Ishikawa (cell line): ENCODE data around the gene WSB1.

ENCODE experiments used
- CEBPB ChIP-seq: IDR thresholded peaks from 2 replicates; pipeline ENCODE4 v1.6.1; 2012
- CREB1 ChIP-seq: IDR thresholded peaks from 2 replicates; pipeline ENCODE4 v1.6.1; 2012; ENCODE audit warnings: low read depth
- EGR1 ChIP-seq: IDR thresholded peaks from 2 replicates; pipeline ENCODE4 v1.6.1; 2012
- EP300 ChIP-seq: IDR thresholded peaks from 2 replicates; pipeline ENCODE4 v1.6.1; 2012; ENCODE audit warnings: borderline replicate concordance
- FOXM1 ChIP-seq: IDR thresholded peaks from 2 replicates; pipeline ENCODE4 v1.6.1; 2012; ENCODE audit warnings: low read depth, borderline replicate concordance
- NFIC ChIP-seq: IDR thresholded peaks from 2 replicates; pipeline ENCODE4 v1.6.1; 2012
- RAD21 ChIP-seq: IDR thresholded peaks from 2 replicates; pipeline ENCODE4 v1.6.1; 2012; ENCODE audit warnings: low read depth
- REST ChIP-seq: IDR thresholded peaks from 2 replicates; pipeline ENCODE4 v1.6.1; 2012; ENCODE audit warnings: low read depth, mild to moderate bottlenecking
- TAF1 ChIP-seq: IDR thresholded peaks from 2 replicates; pipeline ENCODE4 v1.6.1; 2012; ENCODE audit warnings: low read depth, mild to moderate bottlenecking
- TCF12 ChIP-seq: IDR thresholded peaks from 2 replicates; pipeline ENCODE4 v1.6.1; 2012; ENCODE audit warnings: low read depth
- TEAD4 ChIP-seq: IDR thresholded peaks from 2 replicates; pipeline ENCODE4 v1.6.1; 2012
- YY1 ChIP-seq: IDR thresholded peaks from 2 replicates; pipeline ENCODE4 v1.6.1; 2012; ENCODE audit warnings: low read depth
- ZBTB7A ChIP-seq: IDR thresholded peaks from 2 replicates; pipeline ENCODE4 v1.6.1; 2012; ENCODE audit warnings: low read depth
- TF ChIP-seq, protein P1 (sequence below): IDR thresholded peaks from 2 replicates; pipeline ENCODE4 v1.6.1; 2012
- TF ChIP-seq, protein P2 (sequence below): IDR thresholded peaks from 2 replicates; pipeline ENCODE4 v1.6.1; 2012

WSB1 gene

GRCh38 chr17:27264068-27264812 lies 29.7 kb upstream of the WSB1 start:
- TF ChIP-seq FOXM1 (no peak), TCF12 (no peak), RAD21 (no peak), EGR1 (no peak), CEBPB (no peak), TAF1 (no peak), NFIC (no peak), EP300 (no peak), REST (no peak), ZBTB7A (no peak), CREB1 (no peak)
- TF ChIP-seq, protein P1, sequence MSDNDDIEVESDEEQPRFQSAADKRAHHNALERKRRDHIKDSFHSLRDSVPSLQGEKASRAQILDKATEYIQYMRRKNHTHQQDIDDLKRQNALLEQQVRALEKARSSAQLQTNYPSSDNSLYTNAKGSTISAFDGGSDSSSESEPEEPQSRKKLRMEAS: no peak
- TF ChIP-seq, protein P2, sequence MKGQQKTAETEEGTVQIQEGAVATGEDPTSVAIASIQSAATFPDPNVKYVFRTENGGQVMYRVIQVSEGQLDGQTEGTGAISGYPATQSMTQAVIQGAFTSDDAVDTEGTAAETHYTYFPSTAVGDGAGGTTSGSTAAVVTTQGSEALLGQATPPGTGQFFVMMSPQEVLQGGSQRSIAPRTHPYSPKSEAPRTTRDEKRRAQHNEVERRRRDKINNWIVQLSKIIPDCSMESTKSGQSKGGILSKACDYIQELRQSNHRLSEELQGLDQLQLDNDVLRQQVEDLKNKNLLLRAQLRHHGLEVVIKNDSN: no peak

DNA sequence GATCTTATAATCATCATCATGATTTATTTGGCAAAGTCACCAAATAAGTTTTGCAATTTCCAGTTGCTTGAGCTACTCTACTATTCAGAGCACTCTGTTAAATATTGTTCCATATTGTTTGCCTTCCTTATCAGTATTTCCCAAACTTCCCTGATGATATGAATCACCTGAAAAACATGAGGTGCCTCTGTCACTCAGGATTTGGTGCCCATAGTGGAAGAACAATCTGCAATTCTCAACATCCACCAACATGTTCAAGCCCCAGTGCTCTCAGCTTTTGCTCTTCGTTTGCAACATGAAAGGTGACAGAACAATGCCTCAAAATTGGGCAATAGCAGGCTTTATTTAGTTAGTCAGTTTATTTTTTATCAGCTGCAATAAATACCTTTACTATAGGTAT lies 28.6 kb upstream of the WSB1 start:
- no peak for TF ChIP-seq FOXM1
- TF ChIP-seq YY1: no peak
- no peak for TF ChIP-seq EGR1
- no peak for TF ChIP-seq CREB1
- TF ChIP-seq, protein P1: no peak
- no peak for TF ChIP-seq TAF1
- TF ChIP-seq ZBTB7A: no peak
- no peak for TF ChIP-seq TCF12
- TF ChIP-seq, protein P2: no peak
- no peak for TF ChIP-seq TEAD4
- TF ChIP-seq EP300: no peak
- TF ChIP-seq CEBPB: no peak
- TF ChIP-seq REST: no peak
- TF ChIP-seq RAD21: no peak
- TF ChIP-seq NFIC: no peak

- TF ChIP-seq NFIC (no peak), CREB1 (no peak), RAD21 (no peak), TCF12 (no peak), TEAD4 (no peak), ZBTB7A (no peak), TAF1 (no peak), REST (no peak), CEBPB (no peak), FOXM1 (no peak), EGR1 (no peak)
- TF ChIP-seq, protein P2: no peak
- TF ChIP-seq, protein P1: no peak
Measured at GRCh38 chr17:27266228-27266627, 27.7 kb upstream of the WSB1 start.
